ENCODE data around the gene DNMT3B. TPM values are rescaled to one million over a fixed set of nuclear protein-coding genes. Genes with fewer than 3 reads are reported as not detected.

The DNMT3B gene
- total RNA-seq, 4 donors from 2014 or later = 0.26 to 5.0 (median 1.2) TPM

GRCh38 chr20:32809907-32810306 is 47.7 kb downstream of the DNMT3B start:
- no peak overlapping the region for H3K27ac ChIP-seq
- no peak overlapping the region for H3K4me3 ChIP-seq
- no peaks in the 10 kb centered on the region for H3K4me1 ChIP-seq
- DNase-seq = no peak
- no peaks in the 10 kb centered on the region for H3K27me3 ChIP-seq
- intact Hi-C loops (cut with DNase I; ENCODE audit: low total_unique reads) = no loop called here
- TF ChIP-seq POLR2A (IDR thresholded peaks at IDR 0.05) (no peak), CTCF (IDR thresholded peaks at IDR 0.05) (no peak)
- no peaks in the 10 kb centered on the region for H3K36me3 ChIP-seq
- H3K9me3 ChIP-seq = no peaks in the 10 kb centered on the region

GRCh38 chr20:32810941-32811340 is 48.8 kb downstream of the DNMT3B start:
- no peak for DNase-seq
- Histone ChIP-seq H3K27ac (no peak overlapping the region), H3K9me3 (no peaks in the 10 kb centered on the region), H3K4me1 (no peaks in the 10 kb centered on the region), H3K36me3 (no peaks in the 10 kb centered on the region), H3K27me3 (no peaks in the 10 kb centered on the region), H3K4me3 (no peak overlapping the region)
- TF ChIP-seq CTCF (IDR thresholded peaks at IDR 0.05) (no peak), POLR2A (IDR thresholded peaks at IDR 0.05) (no peak)
- intact Hi-C loops (cut with DNase I; ENCODE audit: low total_unique reads) = no loop called here

- Histone ChIP-seq H3K27me3 (no peaks in the 10 kb centered on the region), H3K36me3 (no peaks in the 10 kb centered on the region), H3K4me1 (no peaks in the 10 kb centered on the region), H3K27ac (no peak overlapping the region), H3K9me3 (no peaks in the 10 kb centered on the region), H3K4me3 (no peak overlapping the region)
- intact Hi-C loops (cut with DNase I; ENCODE audit: low total_unique reads) = no loop called here
- no peak for TF ChIP-seq POLR2A (IDR thresholded peaks at IDR 0.05)
- no peak for TF ChIP-seq CTCF (IDR thresholded peaks at IDR 0.05)
- DNase-seq = no peak
Observed at GRCh38 chr20:32811886-32812285, 49.7 kb downstream of the DNMT3B start.

GRCh38 chr20:32819992-32820697 is 58.0 kb downstream of the DNMT3B start:
- H3K27me3 ChIP-seq = no peaks in the 10 kb centered on the region
- TF ChIP-seq CTCF (IDR thresholded peaks at IDR 0.05) = no peak
- peak; percentile 60 to 64 for TF ChIP-seq POLR2A (IDR thresholded peaks at IDR 0.05)
- peak; percentile 54 to 74 for DNase-seq
- H3K36me3 ChIP-seq = no peaks in the 10 kb centered on the region
- H3K9me3 ChIP-seq = no peaks in the 10 kb centered on the region
- H3K27ac ChIP-seq = peak overlapping the region; percentile 90 to 98
- intact Hi-C loops (cut with DNase I; ENCODE audit: low total_unique reads) = no loop called here
- peaks cover 0 to 14% of the 10 kb centered on the region in 2 donors for H3K4me1 ChIP-seq
- H3K4me3 ChIP-seq = peak overlapping the region; percentile 73 to 96

- Histone ChIP-seq H3K4me3 (peak overlapping the region; percentile 73 to 96), H3K4me1 (peaks cover 0 to 14% of the 10 kb centered on the region in 2 donors), H3K27me3 (no peaks in the 10 kb centered on the region), H3K9me3 (no peaks in the 10 kb centered on the region), H3K36me3 (no peaks in the 10 kb centered on the region), H3K27ac (peak overlapping the region; percentile 90 to 98)
- TF ChIP-seq POLR2A (IDR thresholded peaks at IDR 0.05) (no peak), CTCF (IDR thresholded peaks at IDR 0.05) (no peak)
- intact Hi-C loops (cut with DNase I; ENCODE audit: low total_unique reads) = no loop called here
- DNase-seq = no peak
Observed at GRCh38 chr20:32820698-32821377, 58.7 kb downstream of the DNMT3B start.

Measured in uterus (tissue), 4 donors.